ENCODE measurements around the gene IGSF5.

IGSF5 gene

DNA sequence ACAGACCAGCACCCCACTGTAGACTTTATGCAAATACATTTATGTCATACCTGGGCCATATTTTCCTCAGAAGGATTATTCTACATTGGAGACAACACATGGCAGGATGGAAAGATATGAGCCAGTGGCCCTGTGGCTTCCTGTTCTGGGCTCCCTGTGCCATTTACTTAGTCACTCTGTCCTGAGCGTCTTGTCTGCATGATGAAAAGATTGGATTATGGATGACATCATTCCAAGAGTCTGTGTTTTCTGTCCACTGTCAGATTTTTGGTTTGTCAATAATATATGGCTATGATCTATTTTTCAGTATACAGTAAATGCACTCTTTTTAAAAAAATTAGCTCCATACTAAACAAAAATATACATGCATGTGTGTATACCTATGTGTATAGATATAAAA, 30.8 kb downstream of the IGSF5 start:
- DNase-seq (ENCODE audit: low spot score in 2 of 2) (no peak), ATAC-seq (no peak)
- Mint-ChIP-seq H3K27ac (no peak overlapping the region), H3K36me3 (no peaks in the 10 kb centered on the region), H3K9me3 (no peaks in the 10 kb centered on the region), H3K4me1 (no peaks in the 10 kb centered on the region), H3K4me3 (no peak overlapping the region)

DNA sequence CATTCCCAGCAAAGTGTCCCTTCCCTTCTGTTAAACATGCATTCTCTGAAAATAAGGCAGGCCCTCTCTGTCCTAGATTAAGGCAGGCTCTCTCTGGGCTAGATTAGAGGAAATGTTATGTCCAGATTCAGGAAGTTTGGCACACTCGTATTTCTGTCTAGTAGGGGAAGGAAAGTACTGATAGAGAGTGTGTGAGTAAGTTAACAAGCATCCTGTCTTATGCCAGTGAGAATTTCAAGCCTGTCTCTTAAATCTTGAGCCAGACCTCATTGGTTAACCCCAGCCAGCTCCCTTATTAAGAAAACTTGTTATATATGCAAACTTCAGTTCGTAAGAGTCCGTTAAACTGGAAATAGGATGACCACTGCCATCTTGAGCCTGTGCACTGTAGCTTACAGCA, 31.6 kb downstream of the IGSF5 start:
- ATAC-seq (no peak), DNase-seq (ENCODE audit: low spot score in 2 of 2) (no peak)
- Mint-ChIP-seq H3K9me3 (no peaks in the 10 kb centered on the region), H3K36me3 (no peaks in the 10 kb centered on the region), H3K4me1 (no peaks in the 10 kb centered on the region), H3K4me3 (no peak overlapping the region), H3K27ac (no peak overlapping the region)

DNA sequence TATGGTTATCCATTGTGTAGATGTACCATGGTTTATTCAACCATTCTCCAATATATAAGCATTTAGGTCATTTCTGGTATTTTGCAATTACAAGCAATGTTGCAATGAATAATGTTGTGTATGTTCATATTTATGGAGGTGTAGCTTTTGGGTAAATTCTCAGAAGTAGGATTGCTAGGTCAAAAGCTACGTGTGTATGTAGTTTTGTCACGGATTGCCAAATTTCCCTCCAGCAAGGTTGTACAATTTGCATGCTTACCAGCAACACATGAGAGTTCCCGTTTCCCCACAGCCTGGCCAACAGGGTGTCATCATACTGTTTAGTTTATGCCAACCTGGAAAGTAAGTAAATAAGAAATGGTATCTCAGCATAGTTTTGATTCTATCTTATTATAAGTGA, 36.3 kb downstream of the IGSF5 start:
- H3K4me1 Mint-ChIP-seq = no peaks in the 10 kb centered on the region
- no peak overlapping the region for H3K27ac Mint-ChIP-seq
- DNase-seq (ENCODE audit: low spot score in 2 of 2) = no peak
- no peaks in the 10 kb centered on the region for H3K9me3 Mint-ChIP-seq
- H3K4me3 Mint-ChIP-seq = no peak overlapping the region
- H3K36me3 Mint-ChIP-seq = no peaks in the 10 kb centered on the region
- ATAC-seq = no peak

DNA sequence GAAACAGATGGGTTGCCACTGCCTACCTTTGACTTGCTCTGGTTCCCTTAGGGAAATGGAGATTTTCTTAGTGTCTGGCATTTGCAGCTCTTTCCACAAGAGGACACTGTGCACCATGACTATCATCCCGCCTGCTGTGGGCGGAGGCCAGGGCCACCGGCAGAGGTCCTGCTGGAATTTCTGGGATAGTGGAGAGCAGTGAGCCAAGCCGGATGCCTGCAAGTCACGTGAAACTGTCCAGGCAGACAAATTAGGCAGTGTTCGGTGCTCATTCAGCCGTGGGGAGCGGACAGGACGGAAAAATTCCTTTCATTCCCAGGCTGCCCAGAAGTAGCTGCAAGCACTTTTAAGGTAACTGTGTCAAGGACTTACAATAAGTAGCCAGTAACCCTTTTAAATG, 43.4 kb downstream of the IGSF5 start:
- H3K36me3 Mint-ChIP-seq = no peaks in the 10 kb centered on the region
- no peaks in the 10 kb centered on the region for H3K4me1 Mint-ChIP-seq
- H3K27ac Mint-ChIP-seq = no peak overlapping the region
- peaks cover 5% of the 10 kb centered on the region for H3K9me3 Mint-ChIP-seq
- no peak for DNase-seq (ENCODE audit: low spot score in 2 of 2)
- ATAC-seq = no peak
- H3K4me3 Mint-ChIP-seq = no peak overlapping the region

DNA sequence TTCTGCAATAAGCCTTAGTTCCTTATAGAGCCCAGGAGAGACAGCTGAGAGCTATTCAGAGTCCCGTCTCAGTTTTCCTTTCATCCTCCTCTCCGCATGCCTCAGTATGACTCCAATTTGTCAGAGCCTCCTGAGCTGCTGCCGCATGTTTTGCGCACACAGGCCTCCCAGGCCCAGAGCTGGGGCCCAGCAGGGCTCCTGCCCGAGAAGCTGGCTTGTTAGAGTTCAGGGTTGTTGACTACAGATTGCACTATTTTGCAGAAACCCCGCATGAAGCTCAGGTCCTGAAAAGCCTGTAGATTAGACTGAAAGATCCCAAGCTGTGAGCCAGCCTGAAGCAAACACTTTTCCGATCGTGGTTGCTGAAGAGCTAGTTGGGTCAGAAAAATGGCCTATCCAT, 51.5 kb downstream of the IGSF5 start:
- no peak overlapping the region for H3K4me3 Mint-ChIP-seq
- no peaks in the 10 kb centered on the region for H3K4me1 Mint-ChIP-seq
- ATAC-seq (no peak), DNase-seq (ENCODE audit: low spot score in 2 of 2) (no peak)
- H3K36me3 Mint-ChIP-seq = no peaks in the 10 kb centered on the region
- peaks cover 5% of the 10 kb centered on the region for H3K9me3 Mint-ChIP-seq
- no peak overlapping the region for H3K27ac Mint-ChIP-seq

DNA sequence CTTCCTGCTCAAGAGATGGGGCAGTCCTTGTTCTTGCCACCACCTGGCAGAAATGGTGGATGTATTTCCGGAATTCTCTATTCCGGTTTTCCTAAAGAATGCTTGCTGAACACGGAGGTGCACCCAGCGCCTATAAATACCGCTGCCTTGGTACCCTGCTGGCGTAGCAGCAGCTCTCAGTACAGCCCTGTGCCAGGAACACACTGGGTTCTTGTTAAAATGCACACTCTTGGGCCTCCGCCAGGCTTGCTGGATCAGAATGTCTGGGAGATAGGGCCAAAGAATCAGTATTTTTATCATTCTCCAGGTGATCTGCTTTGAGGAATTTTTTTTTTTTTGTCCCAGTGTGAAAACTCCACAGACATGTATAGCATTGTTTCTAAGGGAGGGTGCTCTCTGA, 54.2 kb downstream of the IGSF5 start:
- H3K27ac Mint-ChIP-seq = no peak overlapping the region
- no peaks in the 10 kb centered on the region for H3K4me1 Mint-ChIP-seq
- H3K4me3 Mint-ChIP-seq = no peak overlapping the region
- no peaks in the 10 kb centered on the region for H3K36me3 Mint-ChIP-seq
- no peaks in the 10 kb centered on the region for H3K9me3 Mint-ChIP-seq
- ATAC-seq (no peak), DNase-seq (ENCODE audit: low spot score in 2 of 2) (no peak)

DNA sequence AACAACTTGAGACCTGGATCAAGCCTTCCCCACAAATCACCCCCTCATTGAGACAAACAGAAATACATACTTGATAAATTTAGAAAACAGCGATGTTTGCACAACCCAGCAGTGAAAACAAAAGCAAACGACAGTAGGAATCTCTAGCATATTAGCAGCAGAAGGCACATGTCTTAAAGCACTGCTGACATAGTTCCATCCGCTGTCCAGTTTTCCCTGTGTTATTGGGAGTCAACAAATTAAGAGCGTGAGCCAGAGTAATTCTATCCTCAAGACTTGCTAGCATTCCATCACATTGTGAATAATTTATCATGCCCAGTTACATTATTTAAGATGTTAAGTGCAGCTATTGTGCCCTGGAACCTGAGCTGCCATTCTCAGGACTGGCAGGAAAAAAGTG, 55.3 kb downstream of the IGSF5 start:
- no peak for ATAC-seq
- H3K4me1 Mint-ChIP-seq = no peaks in the 10 kb centered on the region
- no peak for DNase-seq (ENCODE audit: low spot score in 2 of 2)
- H3K9me3 Mint-ChIP-seq = no peaks in the 10 kb centered on the region
- no peak overlapping the region for H3K27ac Mint-ChIP-seq
- H3K4me3 Mint-ChIP-seq = no peak overlapping the region
- H3K36me3 Mint-ChIP-seq = no peaks in the 10 kb centered on the region

DNA sequence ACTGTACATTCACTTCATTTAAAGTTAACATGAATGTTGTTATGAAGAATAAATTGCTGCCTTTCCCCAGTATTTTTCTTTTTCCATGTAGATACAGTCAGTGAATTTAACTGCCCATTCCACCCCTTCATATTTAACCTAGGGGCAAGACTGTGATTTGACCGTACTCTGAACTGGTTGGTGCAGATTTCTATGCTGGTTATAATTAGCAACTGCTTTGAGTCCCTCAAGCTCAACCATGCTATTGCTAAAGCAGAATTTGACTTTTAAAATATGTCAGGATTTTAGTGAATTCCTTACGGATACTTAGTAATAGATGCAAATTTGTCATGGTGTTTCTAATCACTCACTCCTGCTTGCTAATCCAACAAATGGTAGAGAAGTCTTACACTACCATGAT, 57.2 kb downstream of the IGSF5 start:
- no peaks in the 10 kb centered on the region for H3K36me3 Mint-ChIP-seq
- H3K9me3 Mint-ChIP-seq = no peaks in the 10 kb centered on the region
- H3K4me3 Mint-ChIP-seq = no peak overlapping the region
- DNase-seq (ENCODE audit: low spot score in 2 of 2) (no peak), ATAC-seq (no peak)
- H3K27ac Mint-ChIP-seq = no peak overlapping the region
- H3K4me1 Mint-ChIP-seq = no peaks in the 10 kb centered on the region

DNA sequence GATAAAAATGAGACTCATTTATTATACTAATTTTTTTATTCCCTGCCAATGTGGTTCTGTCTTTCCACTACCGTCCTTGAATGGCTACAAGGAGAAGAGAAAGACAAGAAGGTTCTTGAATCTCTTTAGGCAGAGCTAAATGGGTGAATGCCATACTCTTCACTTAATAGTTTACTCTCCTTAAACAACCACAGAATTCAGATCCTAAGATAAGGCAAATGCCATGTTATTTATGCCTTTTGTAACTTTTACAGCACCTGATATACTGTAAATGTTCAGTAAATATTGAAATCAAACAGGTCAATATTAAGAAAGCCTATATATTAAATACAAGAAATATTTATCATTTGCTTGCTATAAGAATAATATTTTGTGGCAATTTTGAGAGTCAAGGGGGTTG, 58.4 kb downstream of the IGSF5 start:
- H3K4me3 Mint-ChIP-seq = no peak overlapping the region
- H3K4me1 Mint-ChIP-seq = no peaks in the 10 kb centered on the region
- no peaks in the 10 kb centered on the region for H3K9me3 Mint-ChIP-seq
- no peak overlapping the region for H3K27ac Mint-ChIP-seq
- H3K36me3 Mint-ChIP-seq = no peaks in the 10 kb centered on the region
- ATAC-seq = no peak
- no peak for DNase-seq (ENCODE audit: low spot score in 2 of 2)

DNA sequence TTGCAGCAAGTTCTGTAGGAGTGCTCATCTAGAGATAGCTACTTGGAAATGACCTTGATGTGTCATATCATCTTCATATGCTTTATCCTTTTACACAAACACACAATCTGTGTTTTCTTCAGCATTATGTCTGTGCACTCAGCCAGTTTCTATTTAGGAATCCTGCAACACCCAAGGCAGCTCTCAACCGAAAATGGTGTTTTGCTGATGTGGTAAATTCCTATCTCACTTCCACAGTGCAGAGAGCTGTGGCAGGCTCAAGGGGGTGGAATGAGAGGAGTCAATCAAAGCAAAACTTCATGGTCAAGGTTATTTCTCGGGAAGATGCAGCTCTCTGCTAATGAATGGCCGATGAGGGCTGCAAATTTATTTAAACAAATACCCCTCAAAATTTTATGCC, 59.3 kb downstream of the IGSF5 start:
- H3K4me3 Mint-ChIP-seq = no peak overlapping the region

DNA sequence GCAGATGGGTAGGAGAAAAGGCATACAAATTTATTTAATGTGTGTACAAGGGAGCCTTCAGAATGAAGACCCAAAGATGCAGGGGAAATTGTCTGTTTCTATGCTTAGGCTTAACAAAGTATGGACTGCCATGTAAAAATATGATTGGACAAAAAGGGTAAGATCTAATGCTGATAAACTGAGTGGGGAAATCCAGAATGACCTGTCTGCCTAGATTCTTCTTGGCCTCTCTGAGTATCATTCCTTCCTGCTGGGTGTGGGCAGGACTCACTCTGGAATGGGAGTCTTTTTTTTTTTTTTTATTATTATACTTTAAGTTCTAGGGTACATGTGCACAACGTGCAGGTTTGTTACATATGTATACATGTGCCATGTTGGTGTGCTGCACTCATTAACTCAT, 61.0 kb downstream of the IGSF5 start:
- ATAC-seq (no peak), DNase-seq (ENCODE audit: low spot score in 2 of 2) (no peak)
- no peaks in the 10 kb centered on the region for H3K36me3 Mint-ChIP-seq
- H3K27ac Mint-ChIP-seq = no peak overlapping the region
- H3K4me1 Mint-ChIP-seq = no peaks in the 10 kb centered on the region
- no peaks in the 10 kb centered on the region for H3K9me3 Mint-ChIP-seq
- H3K4me3 Mint-ChIP-seq = no peak overlapping the region

More for the DNA sequence above, 59.3 kb downstream of the IGSF5 start:
- H3K36me3 Mint-ChIP-seq = no peaks in the 10 kb centered on the region
- ATAC-seq (no peak), DNase-seq (ENCODE audit: low spot score in 2 of 2) (no peak)
- H3K4me1 Mint-ChIP-seq = no peaks in the 10 kb centered on the region
- no peaks in the 10 kb centered on the region for H3K9me3 Mint-ChIP-seq
- no peak overlapping the region for H3K27ac Mint-ChIP-seq

DNA sequence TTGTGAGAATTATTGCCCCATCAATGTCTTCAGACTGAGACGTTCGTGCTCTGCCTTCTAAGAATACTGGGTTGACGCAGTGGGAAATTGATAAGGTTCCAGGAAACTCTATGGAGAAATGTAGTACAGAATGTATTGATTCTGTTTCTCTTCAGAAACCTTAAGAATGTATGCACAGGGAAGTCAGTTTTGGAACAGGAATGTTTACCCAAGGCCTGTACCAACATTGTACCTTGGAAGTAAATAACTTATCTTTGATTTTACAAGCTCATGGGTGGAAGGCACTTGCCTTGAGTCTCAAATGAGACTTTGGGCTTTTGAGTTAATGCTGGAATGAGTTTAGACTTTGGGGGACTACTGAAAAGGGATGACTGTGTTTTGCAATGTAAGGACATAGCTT, 62.8 kb downstream of the IGSF5 start:
- no peak overlapping the region for H3K27ac Mint-ChIP-seq
- no peaks in the 10 kb centered on the region for H3K36me3 Mint-ChIP-seq
- H3K9me3 Mint-ChIP-seq = no peaks in the 10 kb centered on the region
- DNase-seq (ENCODE audit: low spot score in 2 of 2) (no peak), ATAC-seq (no peak)
- H3K4me1 Mint-ChIP-seq = no peaks in the 10 kb centered on the region
- H3K4me3 Mint-ChIP-seq = no peak overlapping the region

DNA sequence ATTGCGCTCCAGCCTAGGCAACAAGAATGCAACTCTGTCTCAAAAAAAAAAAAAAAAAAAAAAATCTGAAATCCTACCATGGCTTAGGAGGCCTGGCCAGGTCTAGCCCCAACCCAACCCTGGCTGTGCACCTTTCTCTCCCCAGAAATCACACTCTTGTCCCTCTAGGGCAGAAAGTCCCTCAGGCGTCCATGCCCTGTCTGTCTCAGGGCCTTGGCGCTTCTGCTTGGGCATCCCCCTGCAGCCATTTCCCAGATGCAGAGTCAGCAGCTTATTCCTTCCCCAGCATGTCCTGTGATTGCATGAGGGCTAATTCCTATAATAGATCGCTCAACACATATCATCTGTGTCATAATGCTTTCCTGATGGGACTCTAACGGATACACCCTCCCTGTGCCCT, 65.0 kb downstream of the IGSF5 start:
- no peaks in the 10 kb centered on the region for H3K36me3 Mint-ChIP-seq
- no peaks in the 10 kb centered on the region for H3K4me1 Mint-ChIP-seq
- ATAC-seq (no peak), DNase-seq (ENCODE audit: low spot score in 2 of 2) (no peak)
- no peaks in the 10 kb centered on the region for H3K9me3 Mint-ChIP-seq
- H3K27ac Mint-ChIP-seq = no peak overlapping the region
- no peak overlapping the region for H3K4me3 Mint-ChIP-seq

DNA sequence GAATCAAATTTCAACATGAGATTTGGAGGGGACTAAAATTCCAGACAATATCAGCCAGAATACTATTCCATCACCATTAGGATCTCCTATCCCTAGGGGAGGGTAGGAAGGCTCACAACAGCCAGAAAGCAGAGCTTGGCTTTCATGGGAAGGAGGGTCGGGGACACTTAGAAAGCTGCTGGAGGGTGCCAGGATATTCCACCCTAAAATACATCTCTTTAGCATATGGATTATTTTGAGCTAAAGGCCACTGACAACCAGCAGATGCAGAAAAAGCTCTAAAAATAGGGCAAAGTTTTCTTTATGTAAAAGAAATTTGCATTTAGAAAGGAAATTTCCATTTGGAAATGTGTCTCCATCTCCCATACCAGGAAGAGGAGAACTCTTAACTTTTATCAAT, 68.0 kb downstream of the IGSF5 start:
- ATAC-seq (no peak), DNase-seq (ENCODE audit: low spot score in 2 of 2) (no peak)
- no peak overlapping the region for H3K27ac Mint-ChIP-seq
- no peaks in the 10 kb centered on the region for H3K4me1 Mint-ChIP-seq
- H3K4me3 Mint-ChIP-seq = no peak overlapping the region
- no peaks in the 10 kb centered on the region for H3K9me3 Mint-ChIP-seq
- no peaks in the 10 kb centered on the region for H3K36me3 Mint-ChIP-seq

DNA sequence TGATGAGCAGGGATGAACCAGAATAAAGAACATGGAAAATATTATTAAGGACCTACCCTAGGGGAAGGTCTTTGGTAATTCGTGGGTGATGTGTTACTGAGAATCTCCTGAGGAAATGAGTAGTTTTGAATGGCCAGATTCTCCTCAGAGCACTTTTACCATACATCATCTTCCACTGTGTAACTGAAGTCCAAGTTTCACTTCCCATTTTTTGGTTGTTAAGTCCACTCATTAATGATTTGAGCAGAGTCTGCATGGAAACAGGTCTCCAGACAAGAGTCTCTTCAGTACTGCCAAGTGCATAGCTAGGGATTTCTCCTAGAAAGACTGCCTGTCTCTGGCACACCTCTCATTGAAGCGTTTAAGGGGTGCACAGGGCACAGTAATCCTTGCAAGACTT, 73.6 kb downstream of the IGSF5 start:
- no peak for DNase-seq (ENCODE audit: low spot score in 2 of 2)
- Mint-ChIP-seq H3K4me3 (no peak overlapping the region), H3K9me3 (peaks cover 3% of the 10 kb centered on the region), H3K4me1 (no peaks in the 10 kb centered on the region), H3K36me3 (no peaks in the 10 kb centered on the region), H3K27ac (no peak overlapping the region)
- ATAC-seq = no peak

DNA sequence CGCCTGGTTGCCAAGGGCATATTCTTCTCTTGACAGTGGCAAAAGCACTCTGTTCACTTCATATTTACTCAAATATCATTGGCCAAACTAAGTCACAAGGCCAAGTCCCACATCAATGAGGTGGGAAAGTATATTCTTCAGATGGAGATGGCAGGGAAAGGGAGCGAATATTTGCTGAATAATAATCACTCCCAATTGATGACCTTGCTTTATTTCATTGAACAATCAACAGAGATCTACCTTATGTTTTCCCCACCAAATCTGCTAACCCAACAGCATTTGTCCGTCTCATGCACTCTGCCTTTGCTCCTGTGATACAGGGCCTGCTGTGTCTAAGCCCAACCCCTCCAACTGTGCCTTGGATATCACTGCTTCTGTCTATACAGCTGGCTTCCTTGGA, 77.1 kb downstream of the IGSF5 start:
- Mint-ChIP-seq H3K4me1 (no peaks in the 10 kb centered on the region), H3K27ac (no peak overlapping the region), H3K36me3 (no peaks in the 10 kb centered on the region), H3K9me3 (peaks cover 11% of the 10 kb centered on the region), H3K4me3 (no peak overlapping the region)
- ATAC-seq (no peak), DNase-seq (ENCODE audit: low spot score in 2 of 2) (no peak)

DNA sequence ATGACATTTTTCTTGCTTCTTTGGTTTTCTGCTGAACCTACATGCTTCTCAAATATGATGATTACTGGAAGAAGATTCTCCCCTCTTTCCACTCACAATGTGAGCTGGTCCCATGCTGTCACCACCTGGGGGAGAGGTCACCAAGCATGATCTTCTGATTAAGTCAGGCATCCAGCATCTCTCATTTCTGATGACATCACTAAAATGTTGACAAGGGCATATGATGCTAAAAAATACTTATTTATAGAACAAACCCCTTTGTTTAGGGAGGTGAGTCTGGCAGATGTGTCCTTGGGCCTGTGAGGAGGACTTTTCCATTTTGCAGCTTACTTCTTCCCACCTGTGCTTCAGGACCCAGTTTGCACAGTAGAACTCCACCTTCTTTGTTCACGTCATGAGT, 80.3 kb downstream of the IGSF5 start:
- Mint-ChIP-seq H3K9me3 (peaks cover 12% of the 10 kb centered on the region), H3K4me1 (no peaks in the 10 kb centered on the region), H3K36me3 (no peaks in the 10 kb centered on the region), H3K4me3 (no peak overlapping the region), H3K27ac (no peak overlapping the region)
- no peak for ATAC-seq
- no peak for DNase-seq (ENCODE audit: low spot score in 2 of 2)
